ENCODE measurements around the gene MARK2.

GRCh38 chr11:63816166-63816565, 22.7 kb upstream of the MARK2 start:
- TF ChIP-seq CTCF (IDR thresholded peaks at IDR 0.05) (no peak), POLR2A (IDR thresholded peaks at IDR 0.05) (no peak)

Measured in esophagus squamous epithelium (tissue), 4 donors.